Islet of Langerhans (tissue), 1 donor: Measurements from ENCODE around the gene FSCB.
"Not testable (repeated sequence)": the region's sequence is repeated elsewhere in the genome, so short reads cannot be mapped to it uniquely, and the experiment has no call there.

ENCODE experiments used
- FAIRE-seq: peaks from one replicate; lab custom pipeline; 2011; peaks lifted over from hg19 to GRCh38; lab: Jason Lieb, UNC

FSCB gene

GRCh38 chr14:44507183-44507582, at the start of gene FSCB:
Gene FSCB (minus strand): TSS chr14:44507283. CDS start chr14:44506987, 296 bp downstream.
- no peak for FAIRE-seq

DNA sequence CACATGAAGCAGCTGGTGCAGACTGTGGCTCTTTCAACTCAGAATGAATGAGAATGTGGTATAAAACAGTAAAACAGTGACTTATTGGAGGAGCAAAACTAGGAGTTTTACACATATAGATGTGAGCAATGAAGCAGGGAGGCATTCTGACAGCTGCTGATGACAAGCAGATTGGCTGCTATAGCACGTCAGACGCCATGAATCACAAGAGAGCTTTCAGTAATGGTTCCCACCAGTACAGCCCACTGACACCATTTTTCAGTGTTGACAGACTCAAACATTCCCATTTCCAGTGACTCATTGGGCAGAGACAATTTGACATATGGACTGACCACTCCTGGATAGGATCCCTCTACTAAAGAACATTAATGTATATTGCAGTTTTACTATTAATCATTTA, 24.6 kb upstream of the FSCB start:
- FAIRE-seq: no peak

- no peak for FAIRE-seq
These were observed 23.4 kb upstream of the FSCB start for GRCh38 chr14:44530475-44530874.

- FAIRE-seq: no peak
These were observed 21.9 kb upstream of the FSCB start for GRCh38 chr14:44529026-44529425.

DNA sequence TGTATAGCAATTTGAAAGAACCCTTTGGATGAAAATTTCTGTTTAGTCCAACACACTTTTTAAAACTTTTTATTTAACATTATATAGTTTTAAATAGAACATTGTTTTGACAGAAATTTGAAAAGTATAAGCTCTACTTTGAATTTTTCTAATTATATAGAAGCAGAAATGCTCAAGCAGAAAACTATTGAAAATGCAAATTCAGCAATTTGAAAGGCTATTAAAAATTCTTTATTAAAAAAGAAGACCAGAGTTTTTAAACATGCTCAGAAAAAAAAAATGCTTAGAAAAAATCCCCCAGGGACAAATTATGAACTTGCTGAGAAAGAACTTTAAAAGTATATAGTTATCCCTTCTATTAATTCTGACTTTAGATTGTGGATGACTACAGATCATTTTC, 21.1 kb upstream of the FSCB start:
- FAIRE-seq: no peak

GRCh38 chr14:44525237-44525636, 18.2 kb upstream of the FSCB start:
- no peak for FAIRE-seq

DNA sequence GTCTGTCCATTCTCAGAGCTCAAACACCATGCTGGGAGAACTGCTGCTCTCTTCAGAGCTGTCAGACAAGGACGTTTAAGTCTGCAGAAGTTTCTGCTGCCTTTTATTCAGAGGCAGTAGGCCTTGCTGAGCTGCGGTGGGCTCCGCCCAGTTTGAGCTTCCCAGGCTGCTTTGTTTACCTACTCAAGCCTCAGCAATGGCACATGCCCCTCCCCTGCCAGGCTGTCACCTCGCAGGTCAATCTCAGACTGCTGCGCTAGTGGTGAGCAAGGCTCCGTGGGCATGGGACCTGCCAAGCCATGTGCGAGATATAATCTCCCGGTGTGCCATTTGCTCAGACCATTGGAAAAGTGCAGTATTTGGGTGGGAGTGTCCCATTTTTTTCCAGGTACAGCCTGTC, 8.6 kb upstream of the FSCB start:
- FAIRE-seq: not testable (repeated sequence)

DNA sequence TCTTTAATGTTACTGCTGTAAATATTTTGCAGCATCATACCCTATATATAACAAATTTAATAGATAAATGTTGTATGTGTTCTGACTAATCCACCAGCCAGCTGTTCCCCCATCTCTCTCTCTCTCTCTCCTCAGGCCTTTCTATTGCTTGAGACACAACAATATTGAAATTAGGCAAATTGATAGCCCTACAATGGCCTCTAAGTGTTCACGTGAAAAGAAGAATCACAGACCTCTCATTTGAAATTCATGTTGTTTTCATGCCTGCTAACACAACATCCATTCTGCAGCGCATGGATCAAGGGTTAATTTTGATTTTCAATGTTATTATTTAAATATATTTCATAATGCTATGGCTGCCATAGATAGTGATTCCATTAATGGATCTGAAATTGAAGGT, 1.8 kb upstream of the FSCB start:
- no peak for FAIRE-seq

DNA sequence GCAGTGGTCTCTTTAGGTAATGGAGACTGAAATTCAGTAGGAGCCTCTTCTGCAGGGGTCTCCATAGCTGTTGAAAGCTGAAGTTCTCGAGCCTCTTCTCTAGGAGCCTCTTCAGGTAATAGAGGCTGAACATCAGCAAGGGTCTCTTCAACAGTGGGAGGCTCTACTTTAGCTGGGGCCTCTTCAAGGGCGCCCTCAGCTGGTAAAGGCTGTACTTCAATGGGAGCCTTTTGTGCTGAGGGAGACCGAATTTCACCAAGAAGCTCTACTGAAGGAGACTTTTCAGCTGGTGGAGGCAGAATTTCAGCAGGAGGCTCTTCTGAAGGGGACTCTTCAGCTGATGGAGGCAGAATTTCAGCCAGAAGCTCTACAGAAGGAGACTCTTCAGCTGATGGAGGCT, 1.5 kb downstream of the FSCB start:
- FAIRE-seq: no peak

DNA sequence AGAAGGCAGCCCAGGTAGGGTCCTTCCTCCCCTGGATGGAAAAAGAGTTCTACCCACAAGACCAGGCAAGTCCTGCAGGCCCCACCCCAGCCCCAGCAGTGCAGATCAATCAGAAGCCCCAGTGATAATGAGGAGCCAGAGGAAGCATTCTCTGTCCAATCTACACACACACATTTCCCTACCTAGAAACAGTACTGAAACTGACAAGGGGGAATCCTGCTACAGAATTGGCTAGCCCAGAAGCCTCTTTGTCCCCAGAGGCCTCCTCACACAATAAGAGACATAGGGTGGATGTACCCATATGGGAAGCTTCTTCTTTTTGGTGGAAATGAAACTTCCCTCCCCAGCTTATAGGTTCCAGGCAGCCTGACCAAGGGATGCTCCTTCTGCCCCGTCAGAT, 9.9 kb downstream of the FSCB start:
- FAIRE-seq: no peak

DNA sequence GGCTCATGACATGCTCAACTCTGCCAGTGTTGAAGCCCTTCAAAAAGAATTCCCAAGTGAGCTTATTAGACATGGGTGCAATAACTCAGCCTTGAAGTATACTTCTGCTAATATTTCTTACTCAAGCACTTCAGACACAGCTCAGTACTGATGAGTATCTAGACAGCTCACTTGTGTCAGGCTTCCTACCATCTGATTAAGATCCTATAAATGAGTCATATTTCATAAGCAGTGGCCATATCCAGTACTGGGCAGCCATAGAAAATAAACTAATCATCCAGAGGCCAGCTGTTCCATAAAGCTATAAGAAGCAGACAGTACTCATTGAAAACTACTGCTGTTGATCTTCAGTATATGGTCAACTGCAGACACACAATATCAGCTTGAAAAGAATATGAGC, 12.9 kb downstream of the FSCB start:
- FAIRE-seq: no peak

DNA sequence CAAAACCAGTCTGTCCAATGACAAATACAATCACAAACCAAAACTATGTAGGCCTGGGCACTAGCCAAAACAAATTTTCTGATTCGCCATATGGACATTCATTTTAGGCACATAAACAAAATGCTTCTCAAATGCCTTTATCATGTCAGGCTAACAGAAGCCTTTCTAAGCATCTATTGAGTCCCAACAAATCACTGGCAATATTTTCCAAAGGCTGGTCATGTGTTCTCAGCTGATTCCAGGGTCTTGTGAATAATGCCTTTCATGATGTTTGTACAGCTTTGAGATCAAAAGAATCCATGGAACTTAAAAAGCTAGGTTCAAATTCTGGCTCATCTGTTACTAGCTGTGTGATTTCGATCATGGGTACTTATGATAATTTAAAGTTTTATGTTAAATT, 16.1 kb downstream of the FSCB start:
- FAIRE-seq: no peak

DNA sequence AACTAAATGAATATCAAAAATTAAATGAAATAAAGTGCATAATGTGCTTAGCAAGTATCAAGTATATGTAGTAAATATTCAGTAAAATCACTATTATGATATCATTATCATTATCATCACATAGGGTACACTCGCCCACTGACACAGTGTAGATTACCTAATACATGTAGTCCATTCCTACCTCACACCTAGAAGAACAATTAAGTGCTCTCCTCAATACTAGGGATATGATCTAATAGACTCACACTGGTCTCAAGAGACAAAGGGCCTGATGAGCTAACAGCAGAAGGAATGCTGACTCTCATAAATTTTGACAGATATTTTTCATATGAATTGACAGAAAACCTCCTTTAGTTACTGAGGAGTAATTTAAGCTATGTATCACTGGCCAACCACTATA, 29.1 kb downstream of the FSCB start:
- no peak for FAIRE-seq

DNA sequence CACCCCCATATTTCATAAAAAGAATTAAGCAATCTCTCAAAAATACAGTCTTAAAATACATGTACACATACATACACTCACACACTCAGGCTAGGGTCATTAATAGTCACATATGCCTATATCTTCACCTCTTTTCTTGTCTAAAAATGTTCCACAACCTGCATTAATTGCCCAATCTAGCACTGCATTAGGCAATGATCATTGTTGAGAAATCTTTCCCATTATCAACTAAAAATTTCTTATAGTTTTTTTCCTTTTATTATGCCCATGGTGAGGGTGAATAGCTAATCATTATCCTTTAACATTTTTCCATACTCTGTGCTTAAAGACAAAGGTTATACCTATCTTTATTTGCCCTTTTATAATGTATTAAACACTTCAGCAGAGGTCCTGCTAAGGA, 38.3 kb downstream of the FSCB start:
- FAIRE-seq: no peak

DNA sequence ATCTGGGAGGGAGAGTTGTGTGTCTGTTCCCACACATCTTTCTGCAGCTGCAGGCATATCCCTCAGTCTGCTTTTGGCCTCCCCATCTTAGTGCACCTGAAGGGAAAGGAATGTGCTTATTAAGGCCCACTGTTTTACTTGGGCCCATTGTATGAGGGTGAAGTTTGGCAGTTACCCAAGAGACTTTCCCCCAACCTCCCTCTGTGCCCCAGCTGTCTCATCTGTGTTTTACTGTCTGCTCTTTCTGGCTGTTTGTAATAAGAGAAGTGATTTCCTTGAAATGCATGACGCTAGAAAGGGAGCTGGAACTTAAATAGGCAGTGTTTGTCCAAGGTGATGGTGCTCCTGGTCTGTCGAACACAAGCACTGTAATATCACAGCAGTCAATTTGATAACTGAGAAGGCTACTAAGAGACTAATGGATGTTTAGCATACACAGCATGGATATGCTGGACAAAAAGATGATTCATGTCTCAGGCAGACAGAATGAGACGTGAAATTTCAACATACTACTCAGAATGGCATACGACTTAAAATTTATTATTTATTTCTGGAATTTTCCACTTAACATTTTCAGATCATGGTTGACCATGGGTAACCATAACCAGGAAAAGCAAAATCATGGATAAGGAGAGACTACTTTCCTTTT, 43.6 kb downstream of the FSCB start:
- FAIRE-seq: no peak

GRCh38 chr14:44462381-44462780, 44.7 kb downstream of the FSCB start:
- no peak for FAIRE-seq

GRCh38 chr14:44461811-44462210, 45.3 kb downstream of the FSCB start:
- FAIRE-seq: no peak
